Measurements from ENCODE around the gene IGSF3.

IGSF3 gene

GRCh38 chr1:116568662-116569380 lies 98.7 kb downstream of the IGSF3 start:
- ATAC-seq: no peak
- TF ChIP-seq ZNF70 (CRISPR knock-in tag; IDR thresholded peaks at IDR 0.05) (no peak), ZFP3 (CRISPR knock-in tag; IDR thresholded peaks at IDR 0.05) (no peak), RARB (CRISPR knock-in tag; IDR thresholded peaks at IDR 0.05) (no peak), BACH2 (CRISPR knock-in tag; IDR thresholded peaks at IDR 0.05; ENCODE audit: borderline replicate concordance) (no peak), TCF4 (CRISPR knock-in tag; IDR thresholded peaks at IDR 0.05; ENCODE audit: borderline replicate concordance) (no peak), PATZ1 (CRISPR knock-in tag; IDR thresholded peaks at IDR 0.05; ENCODE audit: borderline replicate concordance) (no peak), ESRRG (CRISPR knock-in tag; IDR thresholded peaks at IDR 0.05) (no peak), PPARA (CRISPR knock-in tag; IDR thresholded peaks at IDR 0.05; ENCODE audit: borderline replicate concordance) (no peak), CSDC2 (CRISPR knock-in tag; IDR thresholded peaks at IDR 0.05) (no peak), POU6F1 (CRISPR knock-in tag; IDR thresholded peaks at IDR 0.05; ENCODE audit: borderline replicate concordance, low read depth) (no peak), CSRNP3 (CRISPR knock-in tag; IDR thresholded peaks at IDR 0.05) (no peak), GLIS3 (CRISPR knock-in tag; IDR thresholded peaks at IDR 0.05) (no peak), ISL1 (CRISPR knock-in tag; IDR thresholded peaks at IDR 0.05) (no peak), OSR1 (CRISPR knock-in tag; IDR thresholded peaks at IDR 0.05) (no peak), CREB5 (CRISPR knock-in tag; IDR thresholded peaks at IDR 0.05; ENCODE audit: low read depth) (no peak), ARNTL (CRISPR knock-in tag; IDR thresholded peaks at IDR 0.05; ENCODE audit: borderline replicate concordance, low read depth) (no peak), ZFP30 (CRISPR knock-in tag; IDR thresholded peaks at IDR 0.05) (no peak), TSHZ2 (CRISPR knock-in tag; IDR thresholded peaks at IDR 0.05) (no peak), ZNF565 (CRISPR knock-in tag; conservative IDR thresholded peaks at IDR 0.05; ENCODE audit: low read depth) (no peak), ZC3H10 (CRISPR knock-in tag; IDR thresholded peaks at IDR 0.05) (no peak)

GRCh38 chr1:116567790-116568661 lies 99.5 kb downstream of the IGSF3 start:
- no peak for ATAC-seq
- no peak for TF ChIP-seq TSHZ2 (CRISPR knock-in tag; IDR thresholded peaks at IDR 0.05)
- no peak for TF ChIP-seq ISL1 (CRISPR knock-in tag; IDR thresholded peaks at IDR 0.05)
- TF ChIP-seq BACH2 (CRISPR knock-in tag; IDR thresholded peaks at IDR 0.05; ENCODE audit: borderline replicate concordance): no peak
- no peak for TF ChIP-seq ZFP3 (CRISPR knock-in tag; IDR thresholded peaks at IDR 0.05)
- TF ChIP-seq ZNF70 (CRISPR knock-in tag; IDR thresholded peaks at IDR 0.05): no peak
- TF ChIP-seq OSR1 (CRISPR knock-in tag; IDR thresholded peaks at IDR 0.05): no peak
- no peak for TF ChIP-seq ESRRG (CRISPR knock-in tag; IDR thresholded peaks at IDR 0.05)
- no peak for TF ChIP-seq RARB (CRISPR knock-in tag; IDR thresholded peaks at IDR 0.05)
- TF ChIP-seq CSRNP3 (CRISPR knock-in tag; IDR thresholded peaks at IDR 0.05): no peak
- no peak for TF ChIP-seq POU6F1 (CRISPR knock-in tag; IDR thresholded peaks at IDR 0.05; ENCODE audit: borderline replicate concordance, low read depth)
- no peak for TF ChIP-seq GLIS3 (CRISPR knock-in tag; IDR thresholded peaks at IDR 0.05)
- no peak for TF ChIP-seq TOX (CRISPR knock-in tag; IDR thresholded peaks at IDR 0.05; ENCODE audit: borderline replicate concordance)

Data from SK-N-SH treated with all-trans-retinoic acid at 6 μM for 48 hours (cell line).